ENCODE results near the gene KLHL14. TPM values are rescaled to one million over a fixed set of nuclear protein-coding genes. Genes with fewer than 3 reads are reported as not detected.
A peak's percentile ranks its signal among the peaks of the same experiment; 100 is the strongest.

Gene KLHL14
- total and polyA plus RNA-seq, 11 donors = 0.07 to 0.34 (median 0.12) TPM; not detected in 4

- Histone ChIP-seq H3K4me3 (peak overlapping the region in 9 of 12 donors; percentile 1 to 52 (median 31)), H3K27ac (no peak overlapping the region), H3K36me3 (no peaks in the 10 kb centered on the region), H3K4me1 (peaks cover 0 to 32% (median 12%) of the 10 kb centered on the region in 12 donors), H3K27me3 (peaks cover 18 to 66% (median 40%) of the 10 kb centered on the region in 9 donors), H3K9me3 (no peaks in the 10 kb centered on the region)
- WGBS, 4 donors = 0 to 2% (median 1%) methylated on average over 24 to 37 of the region's 37 CpGs
- intact Hi-C loops (cut with DNase I) = no loop called here
- ATAC-seq (peak in 3 of 4 donors; percentile 7 to 29 (median 14)), DNase-seq (peak in 2 of 5 donors; percentile 6 to 51)
- no peak for TF ChIP-seq POLR2A (IDR thresholded peaks at IDR 0.05)
- TF ChIP-seq, protein P1, sequence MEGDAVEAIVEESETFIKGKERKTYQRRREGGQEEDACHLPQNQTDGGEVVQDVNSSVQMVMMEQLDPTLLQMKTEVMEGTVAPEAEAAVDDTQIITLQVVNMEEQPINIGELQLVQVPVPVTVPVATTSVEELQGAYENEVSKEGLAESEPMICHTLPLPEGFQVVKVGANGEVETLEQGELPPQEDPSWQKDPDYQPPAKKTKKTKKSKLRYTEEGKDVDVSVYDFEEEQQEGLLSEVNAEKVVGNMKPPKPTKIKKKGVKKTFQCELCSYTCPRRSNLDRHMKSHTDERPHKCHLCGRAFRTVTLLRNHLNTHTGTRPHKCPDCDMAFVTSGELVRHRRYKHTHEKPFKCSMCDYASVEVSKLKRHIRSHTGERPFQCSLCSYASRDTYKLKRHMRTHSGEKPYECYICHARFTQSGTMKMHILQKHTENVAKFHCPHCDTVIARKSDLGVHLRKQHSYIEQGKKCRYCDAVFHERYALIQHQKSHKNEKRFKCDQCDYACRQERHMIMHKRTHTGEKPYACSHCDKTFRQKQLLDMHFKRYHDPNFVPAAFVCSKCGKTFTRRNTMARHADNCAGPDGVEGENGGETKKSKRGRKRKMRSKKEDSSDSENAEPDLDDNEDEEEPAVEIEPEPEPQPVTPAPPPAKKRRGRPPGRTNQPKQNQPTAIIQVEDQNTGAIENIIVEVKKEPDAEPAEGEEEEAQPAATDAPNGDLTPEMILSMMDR (IDR thresholded peaks at IDR 0.05) = no peak
These were observed 2.7 kb downstream of the KLHL14 start for GRCh38 chr18:32770054-32770665.

DNA sequence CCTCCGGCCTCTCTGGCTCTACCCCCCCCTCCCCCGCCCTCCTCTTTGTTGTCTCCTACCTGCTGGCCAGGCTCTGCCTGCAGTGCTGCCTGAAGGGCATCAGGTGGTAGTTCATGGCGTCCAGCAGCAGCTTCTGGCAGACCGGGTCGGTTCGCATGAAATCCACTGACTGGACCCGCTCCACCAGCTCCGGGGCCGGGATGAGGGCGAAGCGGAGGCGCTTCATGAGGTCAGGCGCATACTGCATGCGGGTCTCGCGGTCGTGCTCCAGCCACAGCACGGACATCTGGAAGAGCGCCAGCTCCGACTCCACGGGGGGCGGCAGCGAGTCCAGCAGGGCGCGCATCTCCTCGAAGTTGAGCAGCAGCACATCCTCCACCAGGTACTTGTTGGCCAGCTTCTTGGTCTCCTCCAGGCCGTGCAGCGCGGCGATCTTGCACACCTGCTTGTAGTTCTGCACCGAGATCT is 3.2 kb downstream of the KLHL14 start:
- 4 to 12% (median 7%) methylated on average over 10 to 31 of the region's 31 CpGs for WGBS, 4 donors
- Histone ChIP-seq H3K27ac (no peak overlapping the region), H3K27me3 (peaks cover 18 to 66% (median 40%) of the 10 kb centered on the region in 9 donors), H3K4me3 (peak overlapping the region in 6 of 12 donors; percentile 1 to 52 (median 21)), H3K4me1 (peaks cover 0 to 32% (median 12%) of the 10 kb centered on the region in 12 donors), H3K36me3 (no peaks in the 10 kb centered on the region), H3K9me3 (no peaks in the 10 kb centered on the region)
- ATAC-seq (peak in 1 of 4 donors; percentile 27), DNase-seq (no peak)
- TF ChIP-seq, protein P1 (IDR thresholded peaks at IDR 0.05) = no peak
- intact Hi-C loops (cut with DNase I) = no loop called here

GRCh38 chr18:32769071-32769585 is 3.7 kb downstream of the KLHL14 start:
- no peak for DNase-seq
- H3K27me3 ChIP-seq = peaks cover 18 to 66% (median 40%) of the 10 kb centered on the region in 9 donors
- no peak overlapping the region for H3K27ac ChIP-seq
- intact Hi-C loops (cut with DNase I) = no loop called here
- no peaks in the 10 kb centered on the region for H3K9me3 ChIP-seq
- H3K4me3 ChIP-seq = no peak overlapping the region
- ATAC-seq = no peak
- WGBS, 4 donors = 44 to 52% (median 48%) methylated on average over 8 of the region's 8 CpGs
- H3K36me3 ChIP-seq = no peaks in the 10 kb centered on the region
- H3K4me1 ChIP-seq = peaks cover 0 to 32% (median 12%) of the 10 kb centered on the region in 12 donors
- TF ChIP-seq, protein P1 (IDR thresholded peaks at IDR 0.05) = no peak
- no peak for TF ChIP-seq POLR2A (IDR thresholded peaks at IDR 0.05)

DNA sequence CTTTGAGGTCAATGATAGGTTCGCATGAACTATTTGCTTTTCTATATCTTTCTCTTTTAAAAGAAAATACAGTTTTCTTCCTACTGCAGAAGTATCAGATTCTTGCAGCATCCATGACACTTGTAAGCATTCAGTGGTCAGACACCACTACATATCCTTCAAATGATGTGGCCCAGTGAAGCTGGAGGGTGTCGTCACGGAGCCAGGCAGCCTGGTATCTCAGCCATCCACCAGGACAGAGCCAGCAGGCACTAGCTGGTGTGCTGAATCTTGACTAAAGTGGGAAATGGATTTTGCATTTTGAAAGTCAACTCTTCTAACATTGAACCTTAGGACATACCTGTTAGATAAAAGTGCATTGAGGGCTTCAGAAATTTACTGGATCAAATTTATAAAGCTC is 5.4 kb downstream of the KLHL14 start:
- ATAC-seq = no peak
- 86 to 94% (median 89%) methylated on average over 3 of the region's 3 CpGs for WGBS, 4 donors
- H3K27ac ChIP-seq = no peak overlapping the region
- H3K36me3 ChIP-seq = no peaks in the 10 kb centered on the region
- H3K27me3 ChIP-seq = peaks cover 18 to 64% (median 40%) of the 10 kb centered on the region in 9 donors
- no peak for DNase-seq
- H3K4me1 ChIP-seq = peaks cover 0 to 30% (median 12%) of the 10 kb centered on the region in 12 donors
- no peak overlapping the region for H3K4me3 ChIP-seq
- H3K9me3 ChIP-seq = no peaks in the 10 kb centered on the region
- intact Hi-C loops (cut with DNase I) = no loop called here
- TF ChIP-seq, protein P1 (IDR thresholded peaks at IDR 0.05) = no peak
- no peak for TF ChIP-seq POLR2A (IDR thresholded peaks at IDR 0.05)

All from heart left ventricle (tissue), 16 donors.